Measurements from ENCODE around the gene PDPN. TPM values are rescaled to one million over a fixed set of nuclear protein-coding genes. Genes with fewer than 3 reads are reported as not detected.

The PDPN gene
- total RNA-seq, 4 donors from 2014 or later: 29.9 to 182 (median 70.1) TPM

GRCh38 chr1:13623021-13623637, 39.5 kb downstream of the PDPN start:
- no peak for ATAC-seq (ENCODE audit: low FRiP score)
- no peak for DNase-seq (ENCODE audit: low spot score)
- no peak for TF ChIP-seq CTCF (IDR thresholded peaks at IDR 0.05)

- no peak for ATAC-seq (ENCODE audit: low FRiP score)
- DNase-seq (ENCODE audit: low spot score): no peak
- TF ChIP-seq CTCF (IDR thresholded peaks at IDR 0.05): no peak
Observed at GRCh38 chr1:13624526-13624925, 40.9 kb downstream of the PDPN start.

GRCh38 chr1:13627127-13627526, 43.5 kb downstream of the PDPN start:
- ATAC-seq (ENCODE audit: low FRiP score) (no peak), DNase-seq (ENCODE audit: low spot score) (no peak)
- no peak for TF ChIP-seq CTCF (IDR thresholded peaks at IDR 0.05)

- TF ChIP-seq CTCF (IDR thresholded peaks at IDR 0.05): no peak
- ATAC-seq (ENCODE audit: low FRiP score): no peak
- DNase-seq (ENCODE audit: low spot score): no peak
Observed at GRCh38 chr1:13628218-13628617, 44.6 kb downstream of the PDPN start.

GRCh38 chr1:13628711-13629110, 45.1 kb downstream of the PDPN start:
- no peak for ATAC-seq (ENCODE audit: low FRiP score)
- DNase-seq (ENCODE audit: low spot score): no peak
- TF ChIP-seq CTCF (IDR thresholded peaks at IDR 0.05): no peak

- ATAC-seq (ENCODE audit: low FRiP score) (no peak), DNase-seq (ENCODE audit: low spot score) (no peak)
- TF ChIP-seq CTCF (IDR thresholded peaks at IDR 0.05): no peak
Observed at GRCh38 chr1:13642306-13643004, 58.8 kb downstream of the PDPN start.

- ATAC-seq (ENCODE audit: low FRiP score): no peak
- DNase-seq (ENCODE audit: low spot score): no peak
- no peak for TF ChIP-seq CTCF (IDR thresholded peaks at IDR 0.05)
Observed at GRCh38 chr1:13643017-13643416, 59.4 kb downstream of the PDPN start.
